Endodermal cell (in vitro differentiated cells): Measurements from ENCODE around the gene DNAJC5. TPM values are rescaled to one million over a fixed set of nuclear protein-coding genes. Genes with fewer than 3 reads are reported as not detected.

Experiments used
- DNase-seq: peaks from one replicate; pipeline ENCODE4 v3.0.0-alpha.2; 2017
- H3K27ac ChIP-seq: 2 replicates; pipeline ENCODE4 v1.5.1; 2013; ENCODE audit warnings: mild to moderate bottlenecking, low read depth, low read length, moderate library complexity
- H3K27me3 ChIP-seq: 2 replicates; pipeline ENCODE4 v1.6.1; 2013; ENCODE audit warnings: mild to moderate bottlenecking, low read length, moderate library complexity; ENCODE audit not compliant: insufficient read depth, control insufficient read depth, poor library complexity, severe bottlenecking
- H3K36me3 ChIP-seq: 2 replicates; pipeline ENCODE4 v1.7.0; 2013; ENCODE audit warnings: mild to moderate bottlenecking, low read length, moderate library complexity; ENCODE audit not compliant: control insufficient read depth, insufficient read depth
- H3K4me1 ChIP-seq: one replicate; pipeline ENCODE4 v1.7.0; 2013; ENCODE audit warnings: low read length; ENCODE audit not compliant: control insufficient read depth, insufficient read depth
- H3K4me3 ChIP-seq: 2 replicates; pipeline ENCODE4 v1.5.1; 2013; ENCODE audit warnings: mild to moderate bottlenecking, low read length, moderate library complexity
- H3K9ac ChIP-seq: 2 replicates; pipeline ENCODE4 v1.6.1; 2013; ENCODE audit warnings: mild to moderate bottlenecking, low read length, moderate library complexity; ENCODE audit not compliant: poor library complexity, severe bottlenecking; ENCODE audit errors: extremely low read depth
- H3K9me3 ChIP-seq: 2 replicates; pipeline ENCODE4 v1.6.1; 2013; ENCODE audit warnings: mild to moderate bottlenecking, low read length, moderate library complexity; ENCODE audit not compliant: control insufficient read depth
- H3K27ac Mint-ChIP-seq: 2 replicates; pipeline ENCODE4 v1.8.0; 2020; ENCODE audit warnings: mixed read lengths
- H3K27me3 Mint-ChIP-seq: 2 replicates; pipeline ENCODE4 v1.8.0; 2021; ENCODE audit warnings: mild to moderate bottlenecking, mixed read lengths; ENCODE audit not compliant: insufficient read depth
- H3K36me3 Mint-ChIP-seq: 2 replicates; pipeline ENCODE4 v1.8.0; 2020; ENCODE audit warnings: low read depth, mixed read lengths
- H3K4me1 Mint-ChIP-seq: 2 replicates; pipeline ENCODE4 v1.8.0; 2020; ENCODE audit warnings: mixed read lengths
- H3K4me3 Mint-ChIP-seq: 2 replicates; pipeline ENCODE4 v1.8.0; 2020; ENCODE audit warnings: mild to moderate bottlenecking, moderate library complexity, mixed read lengths
- H3K9me3 Mint-ChIP-seq: 2 replicates; pipeline ENCODE4 v1.8.0; 2020; ENCODE audit warnings: mild to moderate bottlenecking, mixed read lengths
- CTCF ChIP-seq: fragments of 200-600 bp; sonication (generic); conservative IDR thresholded peaks from 2 replicates; pipeline ENCODE4 v1.5.0; 2021; ENCODE audit warnings: antibody characterized with exemption, mild to moderate bottlenecking
- WGBS, 2 experiments: methylation state at CpG; one replicate each; pipeline versions ENCODE4 v1.1.5 to v1.1.7; 2013; ENCODE audit warnings: missing lambda C conversion rate in 2 of 2, mixed read lengths in 1 of 2; ENCODE audit not compliant: insufficient coverage in 1 of 2, insufficient read length in 1 of 2; 5-methylcytosine and 5-hydroxymethylcytosine counted together
- total RNA-seq, 2 donors: library from RNA; stranded (reverse); fragmentation: NEBNext Ultra II Directional in 1 of 2; extraction: Animal tissue kit (Norgen Biotek cat#: 25700) in 1 of 2; gene quantifications; 2 replicates in 1 of 2; 3 replicates in 1 of 2; pipeline ENCODE4 v1.2.1, GENCODE V29; 2021

The DNAJC5 gene
- total RNA-seq, 2 donors from 2014 or later: 25.8 to 26.8 TPM

- H3K4me3 ChIP-seq: peak overlapping the region; percentile 93
- Mint-ChIP-seq H3K27me3 (peaks cover 43% of the 10 kb centered on the region), H3K27ac (peak overlapping the region; percentile 46), H3K36me3 (peaks cover 24% of the 10 kb centered on the region), H3K4me3 (peak overlapping the region; percentile 67), H3K9me3 (no peaks in the 10 kb centered on the region), H3K4me1 (peaks cover 33% of the 10 kb centered on the region)
- TF ChIP-seq CTCF: no peak
- peak; percentile 77 for DNase-seq
- H3K36me3 ChIP-seq: peaks cover 4% of the 10 kb centered on the region
- peaks cover 37% of the 10 kb centered on the region for H3K27me3 ChIP-seq
- H3K9ac ChIP-seq: peak overlapping the region; percentile 86
- WGBS, 2 experiments: 49 to 54% methylated on average over 11 to 17 of the region's 18 CpGs
- H3K27ac ChIP-seq: no peak overlapping the region
- H3K4me1 ChIP-seq: peaks cover 7% of the 10 kb centered on the region
- no peaks in the 10 kb centered on the region for H3K9me3 ChIP-seq
Observed at GRCh38 chr20:63896264-63897105, 1.6 kb downstream of the DNAJC5 start.

- no peak overlapping the region for H3K4me3 Mint-ChIP-seq
- DNase-seq: no peak
- H3K27me3 Mint-ChIP-seq: peaks cover 49% of the 10 kb centered on the region
Observed at GRCh38 chr20:63897978-63898561, 3.1 kb downstream of the DNAJC5 start.

More at GRCh38 chr20:63897978-63898561, 3.1 kb downstream of the DNAJC5 start:
- Histone ChIP-seq H3K4me1 (peaks cover 7% of the 10 kb centered on the region), H3K9ac (no peak overlapping the region), H3K27ac (no peak overlapping the region), H3K4me3 (no peak overlapping the region), H3K27me3 (peaks cover 39% of the 10 kb centered on the region), H3K9me3 (no peaks in the 10 kb centered on the region), H3K36me3 (no peaks in the 10 kb centered on the region)
- peaks cover 27% of the 10 kb centered on the region for H3K36me3 Mint-ChIP-seq
- H3K4me1 Mint-ChIP-seq: peaks cover 33% of the 10 kb centered on the region
- 94 to 98% methylated on average over 5 to 6 of the region's 6 CpGs for WGBS, 2 experiments
- H3K27ac Mint-ChIP-seq: no peak overlapping the region
- H3K9me3 Mint-ChIP-seq: no peaks in the 10 kb centered on the region
- no peak for TF ChIP-seq CTCF
